NCI-H2196 treated with DMSO at 0.1 percent for 48 hours (cell line): ENCODE measurements around the gene PCK2.
A peak's percentile ranks its signal among the peaks of the same experiment; 100 is the strongest.

Experiments used
- DNase-seq: peaks from one replicate; lab custom pipeline; 2025; ENCODE audit not compliant: unreplicated experiment; lab: John Stamatoyannopoulos, UW

The PCK2 gene

DNA sequence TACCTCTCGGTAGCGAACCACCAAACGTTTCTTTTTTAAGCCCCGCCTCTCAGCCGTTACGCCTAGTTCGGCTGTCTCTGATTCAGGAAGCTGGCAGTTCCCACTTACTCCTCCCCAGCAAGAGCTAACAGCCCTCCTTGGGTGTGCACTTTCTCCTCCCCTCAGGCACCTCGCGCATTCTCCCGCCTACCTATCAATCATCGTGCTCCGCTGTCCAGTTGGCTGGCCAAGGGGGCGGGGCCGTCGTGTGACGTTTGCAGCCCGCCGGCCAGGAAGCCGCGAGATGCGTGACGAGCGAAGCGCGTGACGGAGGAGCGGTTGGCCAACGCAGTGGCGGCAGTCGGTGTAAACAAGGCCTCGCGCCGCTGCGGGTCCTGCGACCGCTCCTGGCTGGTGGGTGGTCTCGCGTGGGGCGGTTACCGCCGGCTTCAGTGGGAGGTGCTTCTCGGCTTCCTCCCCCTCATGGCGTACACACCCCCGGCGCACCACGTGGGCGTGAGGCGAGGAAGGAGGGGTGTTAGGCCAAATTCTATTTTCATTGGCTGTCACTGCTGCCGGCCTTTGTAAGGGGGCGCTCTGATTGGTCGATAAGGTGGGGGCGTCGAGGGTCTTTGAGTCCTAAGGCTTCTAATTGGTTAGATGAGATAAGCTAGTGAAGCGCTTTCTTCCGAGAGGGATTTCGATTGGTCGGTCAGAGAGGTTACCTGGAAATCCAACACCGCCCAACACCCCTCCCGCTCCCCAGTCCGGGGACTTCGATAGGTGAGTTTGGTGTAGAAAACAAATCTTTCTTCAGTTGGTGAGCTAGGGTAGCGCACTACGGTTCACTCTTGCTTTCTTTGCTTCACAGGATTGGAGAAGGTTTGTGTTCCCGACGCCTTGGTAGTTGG, 20.7 kb downstream of the PCK2 start, which contains the start of the genes DCAF11 and NRL:
TSS of gene DCAF11 (plus strand) at position 246 of the 890 bp plus-strand sequence. CDS start 818 bp downstream, outside the sequence.
TSS of gene NRL (minus strand) at position 418 of the 890 bp plus-strand sequence. CDS start 32,101 bp downstream, outside the sequence.
- DNase-seq = peak; percentile 99

DNA sequence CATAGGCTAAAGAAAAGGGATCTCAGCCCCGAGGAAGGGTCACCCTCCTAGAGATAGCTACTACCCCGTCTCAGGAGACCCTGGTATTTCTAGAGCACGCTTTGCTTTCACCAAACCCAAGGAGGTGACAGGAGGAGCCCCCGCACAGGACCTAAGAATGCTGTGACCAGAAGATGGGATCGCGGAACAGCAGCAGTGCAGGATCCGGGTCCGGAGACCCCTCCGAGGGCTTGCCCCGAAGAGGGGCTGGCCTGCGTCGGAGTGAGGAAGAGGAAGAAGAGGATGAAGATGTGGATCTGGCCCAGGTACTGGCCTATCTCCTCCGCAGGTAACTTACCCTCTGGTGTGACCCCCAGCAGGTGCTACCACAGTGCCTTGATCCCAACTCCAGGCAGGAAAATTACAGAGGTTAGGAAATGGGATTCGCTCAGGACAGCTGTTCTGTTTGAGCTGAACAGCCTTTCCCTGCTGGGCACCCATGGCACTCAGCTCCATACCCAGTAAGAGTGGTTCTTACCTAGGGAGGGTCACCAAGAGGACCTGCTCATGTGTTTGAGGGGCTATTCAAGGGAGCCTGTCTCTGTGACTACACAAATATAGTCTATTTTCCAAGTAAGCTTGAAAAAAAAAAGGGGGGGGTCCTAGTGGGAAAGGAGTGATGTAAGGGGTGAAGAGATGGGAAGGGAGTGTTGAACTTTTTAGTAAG, 21.5 kb downstream of the PCK2 start:
- DNase-seq = no peak

- no peak for DNase-seq
Observed at GRCh38 chr14:24116128-24116814, 22.2 kb downstream of the PCK2 start.

DNA sequence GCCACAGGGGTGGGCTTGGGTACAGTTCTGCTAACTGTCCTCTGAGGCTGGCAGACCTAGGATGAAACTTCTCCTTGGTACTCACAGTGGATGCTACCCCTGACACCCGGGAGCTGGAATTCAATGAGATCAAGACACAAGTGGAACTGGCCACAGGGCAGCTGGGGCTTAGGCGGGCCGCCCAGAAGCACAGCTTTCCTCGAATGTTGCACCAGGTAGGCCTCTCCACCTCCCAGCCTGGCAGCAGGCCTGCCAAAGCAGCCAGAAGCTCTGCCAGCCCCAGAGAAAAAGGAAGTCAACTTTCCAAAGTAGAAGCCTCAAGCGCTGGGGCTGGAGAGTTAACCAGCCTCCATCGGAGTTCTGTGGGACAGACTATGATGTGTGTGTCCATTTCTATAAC, 23.1 kb downstream of the PCK2 start:
- no peak for DNase-seq

DNA sequence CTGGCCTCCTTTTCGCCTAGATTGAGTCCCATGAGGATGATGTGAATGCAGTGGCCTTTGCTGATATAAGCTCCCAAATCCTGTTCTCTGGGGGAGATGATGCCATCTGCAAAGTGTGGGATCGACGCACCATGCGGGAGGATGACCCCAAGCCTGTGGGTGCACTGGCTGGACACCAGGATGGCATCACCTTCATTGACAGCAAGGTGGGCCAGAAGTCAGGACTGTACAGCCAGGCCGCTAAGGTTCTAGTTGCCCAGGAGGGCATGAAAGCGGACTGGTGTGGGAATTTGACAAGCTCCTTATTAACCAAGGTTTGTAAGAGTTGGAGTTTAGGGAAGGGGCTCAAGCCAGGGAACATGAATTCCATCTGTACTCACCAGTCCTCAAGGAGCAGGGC, 25.6 kb downstream of the PCK2 start:
- DNase-seq = no peak

- DNase-seq = no peak
Observed at GRCh38 chr14:24121210-24121609, 27.1 kb downstream of the PCK2 start.

DNA sequence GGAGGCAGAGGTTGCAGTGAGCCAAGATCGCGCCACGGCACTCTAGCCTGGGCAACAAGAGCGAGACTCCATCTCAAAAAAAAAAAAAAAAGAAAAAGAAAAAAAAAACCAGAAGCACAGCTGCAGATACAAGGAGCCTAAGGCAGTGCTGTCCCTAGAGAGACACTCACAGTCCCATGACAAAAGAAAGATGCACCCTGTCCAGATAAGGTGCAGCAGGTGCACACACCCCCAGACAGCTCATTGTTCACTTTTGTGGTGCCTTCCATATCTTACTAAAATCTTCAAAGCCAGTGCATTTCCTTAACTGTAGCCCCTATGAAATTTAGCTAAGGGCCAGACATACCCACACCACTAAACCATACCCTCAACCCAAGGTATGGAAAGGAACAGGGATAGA, 28.3 kb downstream of the PCK2 start:
- no peak for DNase-seq

DNA sequence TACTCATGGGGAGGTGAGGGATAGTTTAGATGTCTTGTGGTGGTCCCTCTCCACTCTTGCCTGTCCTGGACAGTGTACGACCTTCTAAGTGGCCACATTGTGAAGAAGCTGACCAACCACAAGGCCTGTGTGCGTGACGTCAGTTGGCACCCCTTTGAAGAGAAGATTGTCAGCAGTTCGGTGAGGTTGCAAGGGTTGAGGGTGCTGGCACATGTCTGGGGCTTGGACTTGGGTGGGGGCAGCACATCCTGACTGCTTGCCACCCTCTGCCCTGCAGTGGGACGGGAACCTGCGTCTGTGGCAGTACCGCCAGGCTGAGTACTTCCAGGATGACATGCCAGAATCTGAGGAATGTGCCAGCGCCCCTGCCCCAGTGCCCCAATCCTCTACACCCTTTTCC, 28.8 kb downstream of the PCK2 start:
- no peak for DNase-seq

- DNase-seq = no peak
Observed at GRCh38 chr14:24123424-24124417, 29.6 kb downstream of the PCK2 start.

DNA sequence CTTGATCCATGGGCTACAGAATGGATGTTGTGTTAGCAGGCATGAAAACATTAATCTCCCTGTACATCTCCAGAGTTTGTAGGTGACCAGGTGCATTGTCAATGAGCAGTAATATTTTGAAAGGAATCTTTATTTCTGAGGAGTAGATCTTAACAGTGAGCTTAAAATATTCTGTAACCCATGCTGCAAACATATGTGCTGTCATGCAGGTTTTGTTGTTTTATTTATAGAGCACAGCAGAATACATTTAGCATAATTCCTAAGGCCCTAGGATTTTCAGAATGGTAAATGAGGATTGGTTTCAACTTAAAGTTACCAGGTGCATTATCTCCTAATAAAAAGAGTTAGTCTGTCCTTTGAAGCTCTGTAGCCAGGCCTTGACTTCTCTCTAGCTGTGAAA, 32.8 kb downstream of the PCK2 start:
- no peak for DNase-seq

DNA sequence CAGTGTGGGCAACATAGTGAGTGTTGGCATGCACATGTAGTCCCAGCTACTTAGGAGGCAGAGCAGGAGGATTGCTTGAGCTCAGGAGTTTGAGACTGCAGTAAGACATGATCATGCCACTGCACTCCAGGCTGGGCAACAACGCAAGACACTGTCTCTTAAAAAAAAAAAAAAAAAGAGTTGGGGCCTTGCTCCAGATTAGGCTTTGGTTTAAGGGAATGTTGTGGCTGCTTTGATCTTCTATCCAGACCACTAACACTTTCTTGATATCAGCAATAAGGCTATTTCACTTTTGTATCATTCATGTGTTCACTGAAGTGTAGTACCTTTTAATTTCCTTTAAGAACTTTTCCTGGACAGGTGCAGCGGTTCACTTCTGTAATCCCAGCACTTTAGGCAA, 33.6 kb downstream of the PCK2 start:
- DNase-seq = no peak

DNA sequence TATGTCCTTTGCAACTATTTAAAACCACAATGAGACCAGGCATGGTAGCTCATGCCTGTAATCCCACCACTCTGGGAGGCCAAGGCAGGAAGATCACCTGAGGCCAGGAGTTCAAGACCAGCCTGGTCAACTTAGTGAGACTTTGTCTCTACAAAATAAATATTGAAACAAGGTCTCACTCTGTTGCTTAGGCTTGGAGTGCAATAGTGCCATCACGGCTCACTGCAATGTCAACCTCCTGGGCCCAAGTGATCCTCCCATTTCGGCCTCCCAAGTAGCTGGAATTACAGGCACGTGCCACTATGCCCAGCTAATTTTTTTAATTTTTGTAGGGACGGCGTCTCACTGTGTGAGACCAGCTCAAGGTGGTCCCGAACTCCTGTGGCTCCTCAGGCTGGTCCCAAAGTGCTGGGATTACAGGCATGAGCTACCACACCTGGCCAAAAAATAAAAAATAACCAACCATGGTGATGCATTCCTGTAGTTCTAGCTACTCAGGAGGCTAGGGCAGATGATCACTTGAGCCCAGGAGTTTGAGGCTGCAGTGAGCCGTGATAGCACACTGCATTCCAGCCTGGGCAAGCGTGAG, 35.4 kb downstream of the PCK2 start:
- no peak for DNase-seq

DNA sequence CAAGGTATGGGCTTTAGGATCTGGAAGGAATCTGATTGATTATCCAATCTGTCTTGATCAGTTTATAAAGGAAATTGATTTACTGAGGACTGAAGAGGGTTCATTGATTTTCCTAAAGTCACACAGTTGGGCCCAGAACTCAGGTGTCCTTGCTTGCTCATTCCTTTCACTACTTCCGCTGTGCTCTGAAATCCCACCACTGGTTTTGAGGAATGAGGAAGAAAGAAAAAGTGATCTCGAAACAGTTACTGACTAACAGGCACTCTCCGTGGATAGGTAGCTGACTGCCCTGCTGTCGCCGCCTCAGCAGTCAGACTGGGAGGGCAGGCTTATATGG, 36.2 kb downstream of the PCK2 start, which contains the start of gene FITM1:
TSS of gene FITM1 (plus strand) at position 280 of the 337 bp plus-strand sequence. CDS start 905 bp downstream, outside the sequence.
- DNase-seq = no peak

DNA sequence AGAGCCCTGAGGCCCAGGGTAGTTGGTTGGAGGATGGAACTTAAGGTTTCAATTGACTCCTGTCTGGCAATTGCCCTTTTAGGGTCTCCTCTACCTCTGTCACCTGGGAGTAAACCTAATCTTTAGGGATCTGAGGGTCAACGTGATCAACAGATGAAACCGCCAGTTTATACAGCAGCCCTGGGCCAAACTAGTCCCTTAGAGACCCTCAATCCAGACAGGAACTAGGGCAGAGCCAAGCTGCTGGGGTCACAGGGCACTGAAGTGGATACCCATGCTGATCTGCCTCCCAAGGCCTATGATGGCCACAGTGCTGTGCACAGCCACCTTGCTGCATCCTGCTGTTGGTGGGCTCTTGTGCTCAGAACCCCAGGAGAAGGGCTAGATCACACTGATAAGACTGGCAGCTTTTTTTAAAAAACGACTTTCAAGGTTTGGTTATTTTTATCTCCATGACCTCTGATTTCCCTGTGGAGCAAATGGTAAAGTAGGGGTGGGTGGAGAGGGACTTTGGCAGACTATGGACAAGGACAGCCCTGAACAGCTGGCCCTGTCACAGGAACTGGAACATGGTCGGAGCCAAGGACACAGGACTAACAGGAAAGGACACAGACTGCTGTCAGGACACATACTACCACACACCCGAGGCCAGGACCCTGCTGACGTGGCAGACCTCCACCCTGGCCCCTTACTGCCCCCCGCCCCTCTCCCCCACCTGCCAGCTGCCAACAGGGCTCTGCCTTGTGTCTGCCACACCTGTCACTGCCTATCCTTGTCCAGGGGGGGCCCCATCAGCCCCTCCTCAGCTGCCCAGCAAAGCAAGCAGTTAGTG, 36.8 kb downstream of the PCK2 start:
- DNase-seq = no peak

- no peak for DNase-seq
Observed at GRCh38 chr14:24131549-24131966, 37.4 kb downstream of the PCK2 start.

DNA sequence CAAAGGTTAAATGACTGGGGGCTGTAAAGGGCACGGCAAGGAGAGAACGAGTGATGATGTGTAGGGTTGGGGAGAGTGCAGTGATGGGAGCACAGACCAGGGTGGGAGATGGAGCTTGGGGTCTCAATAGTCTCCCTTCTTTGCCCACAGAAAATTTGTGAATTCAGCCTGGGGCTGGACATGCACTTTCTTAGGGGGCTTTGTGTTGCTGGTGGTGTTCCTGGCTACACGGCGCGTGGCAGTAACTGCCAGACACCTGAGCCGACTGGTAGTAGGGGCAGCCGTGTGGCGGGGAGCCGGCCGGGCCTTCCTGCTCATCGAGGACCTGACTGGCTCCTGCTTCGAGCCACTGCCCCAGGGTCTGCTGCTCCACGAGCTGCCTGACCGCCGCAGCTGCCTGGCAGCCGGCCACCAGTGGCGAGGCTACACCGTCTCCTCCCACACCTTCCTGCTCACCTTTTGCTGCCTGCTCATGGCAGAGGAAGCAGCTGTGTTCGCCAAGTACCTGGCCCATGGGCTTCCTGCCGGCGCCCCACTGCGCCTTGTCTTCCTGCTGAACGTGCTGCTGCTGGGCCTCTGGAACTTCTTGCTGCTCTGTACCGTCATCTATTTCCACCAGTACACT, 38.1 kb downstream of the PCK2 start:
- DNase-seq = peak; percentile 92

- no peak for DNase-seq
Observed at GRCh38 chr14:24132976-24133375, 38.9 kb downstream of the PCK2 start.

DNA sequence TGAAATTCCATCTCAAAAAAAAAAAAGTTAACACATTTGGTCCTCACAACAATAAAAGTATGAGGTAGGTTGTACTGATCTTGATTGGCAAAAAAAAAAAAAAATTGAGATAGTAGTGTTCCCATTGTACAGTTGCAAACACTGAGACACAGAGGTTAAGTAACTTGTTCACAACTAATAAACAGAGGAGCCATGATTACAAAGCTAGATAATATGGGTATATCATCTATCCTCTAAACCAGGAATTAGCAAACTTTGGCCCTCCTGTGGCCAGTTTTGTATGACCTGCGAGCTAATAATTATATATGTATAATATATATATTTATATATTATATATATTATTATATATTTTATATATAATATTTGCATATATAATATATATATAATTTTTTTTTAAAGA, 39.6 kb downstream of the PCK2 start:
- DNase-seq = no peak

DNA sequence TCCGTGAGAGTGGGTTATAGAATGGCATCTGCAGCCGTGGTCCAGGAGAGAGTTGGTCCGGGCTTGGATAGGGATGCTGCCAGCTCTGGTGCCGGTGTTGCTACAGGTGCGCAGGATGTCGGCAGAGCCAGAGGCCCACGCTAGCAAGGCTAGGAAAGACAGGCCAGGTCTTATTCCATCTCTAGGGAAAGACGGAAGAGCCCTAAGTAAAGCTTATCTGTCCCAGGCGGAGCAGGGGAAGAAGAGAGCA, 41.4 kb downstream of the PCK2 start:
- no peak for DNase-seq
